ENCODE data around the gene DGKA. TPM values are rescaled to one million over a fixed set of nuclear protein-coding genes. Genes with fewer than 3 reads are reported as not detected.

DGKA gene
- total and polyA plus RNA-seq, 2 of the 13 experiments (the other 11 are each of a cell fraction or from before 2014, with no cell fraction given), result 2.4 to 5.4 TPM

- TF ChIP-seq, protein P1, sequence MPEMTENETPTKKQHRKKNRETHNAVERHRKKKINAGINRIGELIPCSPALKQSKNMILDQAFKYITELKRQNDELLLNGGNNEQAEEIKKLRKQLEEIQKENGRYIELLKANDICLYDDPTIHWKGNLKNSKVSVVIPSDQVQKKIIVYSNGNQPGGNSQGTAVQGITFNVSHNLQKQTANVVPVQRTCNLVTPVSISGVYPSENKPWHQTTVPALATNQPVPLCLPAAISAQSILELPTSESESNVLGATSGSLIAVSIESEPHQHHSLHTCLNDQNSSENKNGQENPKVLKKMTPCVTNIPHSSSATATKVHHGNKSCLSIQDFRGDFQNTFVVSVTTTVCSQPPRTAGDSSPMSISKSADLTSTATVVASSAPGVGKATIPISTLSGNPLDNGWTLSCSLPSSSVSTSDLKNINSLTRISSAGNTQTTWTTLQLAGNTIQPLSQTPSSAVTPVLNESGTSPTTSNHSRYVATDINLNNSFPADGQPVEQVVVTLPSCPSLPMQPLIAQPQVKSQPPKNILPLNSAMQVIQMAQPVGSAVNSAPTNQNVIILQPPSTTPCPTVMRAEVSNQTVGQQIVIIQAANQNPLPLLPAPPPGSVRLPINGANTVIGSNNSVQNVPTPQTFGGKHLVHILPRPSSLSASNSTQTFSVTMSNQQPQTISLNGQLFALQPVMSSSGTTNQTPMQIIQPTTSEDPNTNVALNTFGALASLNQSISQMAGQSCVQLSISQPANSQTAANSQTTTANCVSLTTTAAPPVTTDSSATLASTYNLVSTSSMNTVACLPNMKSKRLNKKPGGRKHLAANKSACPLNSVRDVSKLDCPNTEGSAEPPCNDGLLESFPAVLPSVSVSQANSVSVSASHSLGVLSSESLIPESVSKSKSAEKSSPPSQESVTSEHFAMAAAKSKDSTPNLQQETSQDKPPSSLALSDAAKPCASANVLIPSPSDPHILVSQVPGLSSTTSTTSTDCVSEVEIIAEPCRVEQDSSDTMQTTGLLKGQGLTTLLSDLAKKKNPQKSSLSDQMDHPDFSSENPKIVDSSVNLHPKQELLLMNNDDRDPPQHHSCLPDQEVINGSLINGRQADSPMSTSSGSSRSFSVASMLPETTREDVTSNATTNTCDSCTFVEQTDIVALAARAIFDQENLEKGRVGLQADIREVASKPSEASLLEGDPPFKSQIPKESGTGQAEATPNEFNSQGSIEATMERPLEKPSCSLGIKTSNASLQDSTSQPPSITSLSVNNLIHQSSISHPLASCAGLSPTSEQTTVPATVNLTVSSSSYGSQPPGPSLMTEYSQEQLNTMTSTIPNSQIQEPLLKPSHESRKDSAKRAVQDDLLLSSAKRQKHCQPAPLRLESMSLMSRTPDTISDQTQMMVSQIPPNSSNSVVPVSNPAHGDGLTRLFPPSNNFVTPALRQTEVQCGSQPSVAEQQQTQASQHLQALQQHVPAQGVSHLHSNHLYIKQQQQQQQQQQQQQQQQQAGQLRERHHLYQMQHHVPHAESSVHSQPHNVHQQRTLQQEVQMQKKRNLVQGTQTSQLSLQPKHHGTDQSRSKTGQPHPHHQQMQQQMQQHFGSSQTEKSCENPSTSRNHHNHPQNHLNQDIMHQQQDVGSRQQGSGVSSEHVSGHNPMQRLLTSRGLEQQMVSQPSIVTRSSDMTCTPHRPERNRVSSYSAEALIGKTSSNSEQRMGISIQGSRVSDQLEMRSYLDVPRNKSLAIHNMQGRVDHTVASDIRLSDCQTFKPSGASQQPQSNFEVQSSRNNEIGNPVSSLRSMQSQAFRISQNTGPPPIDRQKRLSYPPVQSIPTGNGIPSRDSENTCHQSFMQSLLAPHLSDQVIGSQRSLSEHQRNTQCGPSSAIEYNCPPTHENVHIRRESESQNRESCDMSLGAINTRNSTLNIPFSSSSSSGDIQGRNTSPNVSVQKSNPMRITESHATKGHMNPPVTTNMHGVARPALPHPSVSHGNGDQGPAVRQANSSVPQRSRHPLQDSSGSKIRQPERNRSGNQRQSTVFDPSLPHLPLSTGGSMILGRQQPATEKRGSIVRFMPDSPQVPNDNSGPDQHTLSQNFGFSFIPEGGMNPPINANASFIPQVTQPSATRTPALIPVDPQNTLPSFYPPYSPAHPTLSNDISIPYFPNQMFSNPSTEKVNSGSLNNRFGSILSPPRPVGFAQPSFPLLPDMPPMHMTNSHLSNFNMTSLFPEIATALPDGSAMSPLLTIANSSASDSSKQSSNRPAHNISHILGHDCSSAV (CRISPR knock-in tag; IDR thresholded peaks at IDR 0.05; ENCODE audit: borderline replicate concordance), result no peak
- TF ChIP-seq, protein P2, sequence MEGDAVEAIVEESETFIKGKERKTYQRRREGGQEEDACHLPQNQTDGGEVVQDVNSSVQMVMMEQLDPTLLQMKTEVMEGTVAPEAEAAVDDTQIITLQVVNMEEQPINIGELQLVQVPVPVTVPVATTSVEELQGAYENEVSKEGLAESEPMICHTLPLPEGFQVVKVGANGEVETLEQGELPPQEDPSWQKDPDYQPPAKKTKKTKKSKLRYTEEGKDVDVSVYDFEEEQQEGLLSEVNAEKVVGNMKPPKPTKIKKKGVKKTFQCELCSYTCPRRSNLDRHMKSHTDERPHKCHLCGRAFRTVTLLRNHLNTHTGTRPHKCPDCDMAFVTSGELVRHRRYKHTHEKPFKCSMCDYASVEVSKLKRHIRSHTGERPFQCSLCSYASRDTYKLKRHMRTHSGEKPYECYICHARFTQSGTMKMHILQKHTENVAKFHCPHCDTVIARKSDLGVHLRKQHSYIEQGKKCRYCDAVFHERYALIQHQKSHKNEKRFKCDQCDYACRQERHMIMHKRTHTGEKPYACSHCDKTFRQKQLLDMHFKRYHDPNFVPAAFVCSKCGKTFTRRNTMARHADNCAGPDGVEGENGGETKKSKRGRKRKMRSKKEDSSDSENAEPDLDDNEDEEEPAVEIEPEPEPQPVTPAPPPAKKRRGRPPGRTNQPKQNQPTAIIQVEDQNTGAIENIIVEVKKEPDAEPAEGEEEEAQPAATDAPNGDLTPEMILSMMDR (CRISPR knock-in tag; IDR thresholded peaks at IDR 0.05), result 0 out of 2 replicates have a peak, but pooled peaks have one; percentile 10
- TF ChIP-seq ZSCAN9 (CRISPR knock-in tag; IDR thresholded peaks at IDR 0.05; ENCODE audit: borderline replicate concordance) (0 out of 2 replicates have a peak, but pooled peaks have one; percentile 17), ZNF557 (CRISPR knock-in tag; IDR thresholded peaks at IDR 0.05) (peak; percentile 54; the same call in 1 of the 2 replicates), NR2F6 (IDR thresholded peaks at IDR 0.05) (peak; percentile 39; the same call in 1 of the 2 replicates), NR2F6 (CRISPR knock-in tag; IDR thresholded peaks at IDR 0.05) (peak; percentile 26; the same call in 1 of the 2 replicates), HOXA3 (CRISPR knock-in tag; IDR thresholded peaks at IDR 0.05) (peak; percentile 59; the same call in 1 of the 2 replicates), KLF6 (CRISPR knock-in tag; IDR thresholded peaks at IDR 0.05) (no peak), MED8 (CRISPR knock-in tag; IDR thresholded peaks at IDR 0.05; ENCODE audit: insufficient replicate concordance) (peak; percentile 92), ETS1 (CRISPR knock-in tag; IDR thresholded peaks at IDR 0.05) (no peak), ZNF550 (CRISPR knock-in tag; IDR thresholded peaks at IDR 0.05; ENCODE audit: borderline replicate concordance) (no peak), ZNF773 (CRISPR knock-in tag; IDR thresholded peaks at IDR 0.05; ENCODE audit: borderline replicate concordance) (peak; percentile 70; the same call in 1 of the 2 replicates), DMAP1 (CRISPR knock-in tag; IDR thresholded peaks at IDR 0.05) (peak; percentile 63)
- TF ChIP-seq, protein P3, sequence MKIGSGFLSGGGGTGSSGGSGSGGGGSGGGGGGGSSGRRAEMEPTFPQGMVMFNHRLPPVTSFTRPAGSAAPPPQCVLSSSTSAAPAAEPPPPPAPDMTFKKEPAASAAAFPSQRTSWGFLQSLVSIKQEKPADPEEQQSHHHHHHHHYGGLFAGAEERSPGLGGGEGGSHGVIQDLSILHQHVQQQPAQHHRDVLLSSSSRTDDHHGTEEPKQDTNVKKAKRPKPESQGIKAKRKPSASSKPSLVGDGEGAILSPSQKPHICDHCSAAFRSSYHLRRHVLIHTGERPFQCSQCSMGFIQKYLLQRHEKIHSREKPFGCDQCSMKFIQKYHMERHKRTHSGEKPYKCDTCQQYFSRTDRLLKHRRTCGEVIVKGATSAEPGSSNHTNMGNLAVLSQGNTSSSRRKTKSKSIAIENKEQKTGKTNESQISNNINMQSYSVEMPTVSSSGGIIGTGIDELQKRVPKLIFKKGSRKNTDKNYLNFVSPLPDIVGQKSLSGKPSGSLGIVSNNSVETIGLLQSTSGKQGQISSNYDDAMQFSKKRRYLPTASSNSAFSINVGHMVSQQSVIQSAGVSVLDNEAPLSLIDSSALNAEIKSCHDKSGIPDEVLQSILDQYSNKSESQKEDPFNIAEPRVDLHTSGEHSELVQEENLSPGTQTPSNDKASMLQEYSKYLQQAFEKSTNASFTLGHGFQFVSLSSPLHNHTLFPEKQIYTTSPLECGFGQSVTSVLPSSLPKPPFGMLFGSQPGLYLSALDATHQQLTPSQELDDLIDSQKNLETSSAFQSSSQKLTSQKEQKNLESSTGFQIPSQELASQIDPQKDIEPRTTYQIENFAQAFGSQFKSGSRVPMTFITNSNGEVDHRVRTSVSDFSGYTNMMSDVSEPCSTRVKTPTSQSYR (CRISPR knock-in tag; IDR thresholded peaks at IDR 0.05; ENCODE audit: borderline replicate concordance), result peak; percentile 62; the same call in 1 of the 2 replicates
Observed at GRCh38 chr12:55973599-55974307, 42.8 kb downstream of the DGKA start, which contains the start of gene RAB5B (continued).
